Measurements from ENCODE around the gene MAPKAPK5. TPM values are rescaled to one million over a fixed set of nuclear protein-coding genes. Genes with fewer than 3 reads are reported as not detected.

MAPKAPK5 gene
- total RNA-seq, 6 donors from 2014 or later = 27.2 to 60.8 (median 42.3) TPM

DNA sequence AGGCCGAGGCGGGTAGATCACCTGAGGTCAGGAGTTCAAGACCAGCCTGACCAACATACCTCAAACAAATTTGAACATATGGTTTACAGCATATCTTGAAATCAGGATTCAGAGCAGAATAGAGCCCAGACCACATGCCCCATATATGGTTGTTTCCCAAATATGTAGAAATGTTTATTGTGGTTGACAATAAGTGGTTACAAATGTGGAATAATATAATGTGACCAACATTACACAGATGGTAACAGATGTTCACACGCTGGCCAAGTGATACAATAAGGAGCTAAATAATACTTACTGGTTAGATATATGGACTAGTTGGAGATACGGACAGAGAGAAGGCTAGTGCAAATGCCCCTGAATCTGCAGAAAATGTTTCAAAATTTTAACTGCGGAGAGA lies 85.3 kb downstream of the MAPKAPK5 start:
- Histone ChIP-seq H3K36me3 (peaks cover 0 to 3% (median 0%) of the 10 kb centered on the region in 4 donors), H3K9me3 (no peaks in the 10 kb centered on the region), H3K4me1 (no peaks in the 10 kb centered on the region), H3K4me3 (no peak overlapping the region), H3K27me3 (no peaks in the 10 kb centered on the region), H3K27ac (no peak overlapping the region)
- TF ChIP-seq EP300 (IDR thresholded peaks at IDR 0.05) (no peak), POLR2AphosphoS5 (IDR thresholded peaks at IDR 0.05) (no peak), POLR2A (IDR thresholded peaks at IDR 0.05) (no peak)
- TF ChIP-seq, protein P1, sequence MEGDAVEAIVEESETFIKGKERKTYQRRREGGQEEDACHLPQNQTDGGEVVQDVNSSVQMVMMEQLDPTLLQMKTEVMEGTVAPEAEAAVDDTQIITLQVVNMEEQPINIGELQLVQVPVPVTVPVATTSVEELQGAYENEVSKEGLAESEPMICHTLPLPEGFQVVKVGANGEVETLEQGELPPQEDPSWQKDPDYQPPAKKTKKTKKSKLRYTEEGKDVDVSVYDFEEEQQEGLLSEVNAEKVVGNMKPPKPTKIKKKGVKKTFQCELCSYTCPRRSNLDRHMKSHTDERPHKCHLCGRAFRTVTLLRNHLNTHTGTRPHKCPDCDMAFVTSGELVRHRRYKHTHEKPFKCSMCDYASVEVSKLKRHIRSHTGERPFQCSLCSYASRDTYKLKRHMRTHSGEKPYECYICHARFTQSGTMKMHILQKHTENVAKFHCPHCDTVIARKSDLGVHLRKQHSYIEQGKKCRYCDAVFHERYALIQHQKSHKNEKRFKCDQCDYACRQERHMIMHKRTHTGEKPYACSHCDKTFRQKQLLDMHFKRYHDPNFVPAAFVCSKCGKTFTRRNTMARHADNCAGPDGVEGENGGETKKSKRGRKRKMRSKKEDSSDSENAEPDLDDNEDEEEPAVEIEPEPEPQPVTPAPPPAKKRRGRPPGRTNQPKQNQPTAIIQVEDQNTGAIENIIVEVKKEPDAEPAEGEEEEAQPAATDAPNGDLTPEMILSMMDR (IDR thresholded peaks at IDR 0.05) = no peak
- ATAC-seq (ENCODE audit: low FRiP score in 2 of 2) (no peak), DNase-seq (no peak)
- WGBS, 2 donors = 81 to 95% methylated on average over 5 of the region's 5 CpGs

DNA sequence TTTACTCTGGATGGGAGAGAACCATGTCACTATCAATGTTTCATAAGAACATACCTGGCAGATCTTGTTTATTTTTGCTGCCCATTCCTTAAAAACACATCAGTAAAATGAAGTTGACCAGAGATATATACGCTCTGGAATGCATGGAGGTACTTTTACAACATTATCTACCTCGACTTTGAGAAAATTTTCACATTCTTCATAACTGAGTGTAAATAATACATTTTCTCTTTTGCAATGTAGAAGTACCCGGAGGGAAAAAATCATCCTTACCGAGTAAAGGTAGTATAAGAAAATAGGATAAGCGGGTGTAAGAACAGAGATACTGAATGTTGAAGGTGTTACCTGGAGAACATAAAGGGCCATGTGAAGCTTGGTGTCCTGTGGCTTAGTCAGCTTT lies 90.2 kb downstream of the MAPKAPK5 start:
- Histone ChIP-seq H3K4me1 (no peaks in the 10 kb centered on the region), H3K27ac (no peak overlapping the region), H3K4me3 (no peak overlapping the region), H3K27me3 (no peaks in the 10 kb centered on the region), H3K36me3 (peaks cover 0 to 6% (median 0%) of the 10 kb centered on the region in 4 donors), H3K9me3 (no peaks in the 10 kb centered on the region)
- TF ChIP-seq EP300 (IDR thresholded peaks at IDR 0.05) (no peak), POLR2AphosphoS5 (IDR thresholded peaks at IDR 0.05) (no peak), POLR2A (IDR thresholded peaks at IDR 0.05) (no peak)
- TF ChIP-seq, protein P1 (IDR thresholded peaks at IDR 0.05) = no peak
- no peak for DNase-seq
- ATAC-seq (ENCODE audit: low FRiP score in 2 of 2) = no peak
- 91 to 92% methylated on average over 5 of the region's 5 CpGs for WGBS, 2 donors

DNA sequence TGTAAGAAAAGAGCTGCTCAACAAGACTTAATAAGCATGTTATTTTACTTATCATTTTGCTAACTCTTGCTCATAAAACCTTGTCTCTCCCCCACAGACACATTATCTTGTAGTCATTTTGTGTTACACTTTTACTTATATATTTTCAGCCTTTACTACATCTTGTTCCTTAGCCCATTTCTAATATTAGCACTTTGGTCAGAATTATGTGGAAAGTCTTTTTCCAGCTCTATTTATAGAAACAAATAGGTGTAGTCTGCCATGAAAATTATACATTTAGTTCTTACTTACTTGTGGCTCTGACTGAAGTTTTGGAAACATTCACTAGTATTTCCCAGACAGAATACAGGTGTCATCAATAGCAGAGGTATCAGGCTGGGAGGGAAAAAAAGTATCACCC lies 94.8 kb downstream of the MAPKAPK5 start:
- Histone ChIP-seq H3K9me3 (no peaks in the 10 kb centered on the region), H3K4me3 (no peak overlapping the region), H3K27me3 (no peaks in the 10 kb centered on the region), H3K4me1 (no peaks in the 10 kb centered on the region), H3K36me3 (peaks cover 0 to 6% (median 0%) of the 10 kb centered on the region in 4 donors), H3K27ac (no peak overlapping the region)
- ATAC-seq (ENCODE audit: low FRiP score in 2 of 2) = no peak
- no peak for DNase-seq
- TF ChIP-seq, protein P1 (IDR thresholded peaks at IDR 0.05) = no peak
- TF ChIP-seq POLR2A (IDR thresholded peaks at IDR 0.05) = no peak
- no peak for TF ChIP-seq EP300 (IDR thresholded peaks at IDR 0.05)
- TF ChIP-seq POLR2AphosphoS5 (IDR thresholded peaks at IDR 0.05) = no peak

DNA sequence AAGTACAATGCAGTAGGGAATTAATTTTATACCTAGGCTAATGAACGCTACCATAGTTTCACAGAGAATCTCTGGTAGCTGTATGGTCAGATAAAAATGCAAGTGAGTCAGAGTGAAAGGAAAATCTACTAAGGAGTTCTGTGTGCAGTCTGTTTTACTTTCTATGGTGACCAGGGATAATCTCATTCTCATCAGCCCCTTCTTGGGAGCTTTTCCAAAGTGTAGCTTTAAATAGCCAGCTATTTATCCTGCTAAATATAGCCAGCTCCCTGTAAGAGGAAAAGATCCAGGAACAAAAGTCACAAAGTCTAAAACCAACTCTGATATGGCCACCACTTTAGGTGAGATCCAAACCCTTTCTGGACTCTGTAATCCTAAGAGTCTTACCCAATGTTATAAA lies 95.4 kb downstream of the MAPKAPK5 start:
- no peak for ATAC-seq (ENCODE audit: low FRiP score in 2 of 2)
- Histone ChIP-seq H3K9me3 (no peaks in the 10 kb centered on the region), H3K4me3 (no peak overlapping the region), H3K27ac (no peak overlapping the region), H3K27me3 (no peaks in the 10 kb centered on the region), H3K36me3 (peaks cover 0 to 3% (median 0%) of the 10 kb centered on the region in 4 donors), H3K4me1 (no peaks in the 10 kb centered on the region)
- DNase-seq = no peak
- WGBS, 2 donors = 94 to 95% methylated on average over 1 of the region's 1 CpG
- TF ChIP-seq POLR2A (IDR thresholded peaks at IDR 0.05) (no peak), EP300 (IDR thresholded peaks at IDR 0.05) (no peak), POLR2AphosphoS5 (IDR thresholded peaks at IDR 0.05) (no peak)
- TF ChIP-seq, protein P1 (IDR thresholded peaks at IDR 0.05) = no peak

DNA sequence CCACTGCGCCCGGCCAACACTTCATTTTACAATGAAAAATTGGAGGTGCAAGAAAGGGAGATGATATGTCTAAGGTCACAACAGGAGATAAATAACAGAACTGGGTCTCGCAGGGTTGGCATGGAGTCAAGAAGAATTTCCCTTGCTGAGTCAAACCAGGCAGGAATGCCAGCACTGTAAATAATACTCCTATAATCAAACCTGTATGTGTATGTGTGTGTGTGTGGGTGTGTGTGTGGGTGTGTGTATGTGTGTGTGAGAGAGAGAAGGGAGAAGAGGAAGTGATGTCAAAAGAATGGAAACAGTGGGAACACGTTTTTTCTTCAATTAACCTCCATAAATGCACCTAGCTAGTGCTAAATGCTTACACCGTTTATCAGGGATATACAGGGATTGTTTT lies 100.5 kb downstream of the MAPKAPK5 start:
- Histone ChIP-seq H3K4me3 (no peak overlapping the region), H3K4me1 (no peaks in the 10 kb centered on the region), H3K36me3 (no peaks in the 10 kb centered on the region), H3K27ac (no peak overlapping the region), H3K27me3 (no peaks in the 10 kb centered on the region), H3K9me3 (no peaks in the 10 kb centered on the region)
- TF ChIP-seq, protein P1 (IDR thresholded peaks at IDR 0.05) = no peak
- DNase-seq (no peak), ATAC-seq (ENCODE audit: low FRiP score in 2 of 2) (no peak)
- WGBS, 2 donors = 48 to 59% methylated on average over 5 of the region's 5 CpGs
